Natural killer cell treated with Interleukin-12 subunit alpha and Interleukin-12 subunit beta and Interleukin-15 and Interleukin-18, amount 100 ng/mL, for 72 hours (primary cell): ENCODE results near the gene TIMM23. TPM values are rescaled to one million over a fixed set of nuclear protein-coding genes. Genes with fewer than 3 reads are reported as not detected.
"Not testable (repeated sequence)": the region's sequence is repeated elsewhere in the genome, so short reads cannot be mapped to it uniquely, and the experiment has no call there.

Experiments used
- ATAC-seq, 2 donors: fragments of 150-1000 bp; cut with Tn5 transposase in 1 of 2; sonication (Bioruptor Pico), chemical (Tn5 transposase) in 1 of 2; 2 replicates each; pipeline ENCODE4 v1.10.0; 2021
- DNase-seq: peaks from one replicate; pipeline ENCODE4 v3.0.0; 2022; ENCODE audit warnings: low spot score
- H3K27ac Mint-ChIP-seq, 2 donors: 1 replicate in 1 of 2; 2 replicates in 1 of 2; pipeline ENCODE4 v1.8.0; 2022; ENCODE audit warnings: mixed read lengths in 2 of 2, mild to moderate bottlenecking in 1 of 2, moderate library complexity in 1 of 2
- H3K27me3 Mint-ChIP-seq, 2 donors: 1 replicate in 1 of 2; 2 replicates in 1 of 2; pipeline ENCODE4 v1.8.0; 2022; ENCODE audit warnings: mixed read lengths in 2 of 2
- H3K36me3 Mint-ChIP-seq: one replicate; pipeline ENCODE4 v1.8.0; 2022; ENCODE audit warnings: mixed read lengths
- H3K4me1 Mint-ChIP-seq, 2 donors: 1 replicate in 1 of 2; 2 replicates in 1 of 2; pipeline ENCODE4 v1.8.0; 2022; ENCODE audit warnings: low read depth in 2 of 2, mixed read lengths in 2 of 2, mild to moderate bottlenecking in 1 of 2
- H3K4me3 Mint-ChIP-seq: one replicate; pipeline ENCODE4 v1.8.0; 2022; ENCODE audit warnings: mixed read lengths
- H3K9me3 Mint-ChIP-seq: 2 replicates; pipeline ENCODE4 v1.8.0; 2022; ENCODE audit warnings: mixed read lengths
- total RNA-seq, 2 donors: library from RNA; stranded (reverse); gene quantifications; one replicate each; pipeline ENCODE4 v1.2.3, GENCODE V29; 2022

Gene TIMM23
- total RNA-seq, 2 donors from 2014 or later = 71.6 to 80.1 TPM

DNA sequence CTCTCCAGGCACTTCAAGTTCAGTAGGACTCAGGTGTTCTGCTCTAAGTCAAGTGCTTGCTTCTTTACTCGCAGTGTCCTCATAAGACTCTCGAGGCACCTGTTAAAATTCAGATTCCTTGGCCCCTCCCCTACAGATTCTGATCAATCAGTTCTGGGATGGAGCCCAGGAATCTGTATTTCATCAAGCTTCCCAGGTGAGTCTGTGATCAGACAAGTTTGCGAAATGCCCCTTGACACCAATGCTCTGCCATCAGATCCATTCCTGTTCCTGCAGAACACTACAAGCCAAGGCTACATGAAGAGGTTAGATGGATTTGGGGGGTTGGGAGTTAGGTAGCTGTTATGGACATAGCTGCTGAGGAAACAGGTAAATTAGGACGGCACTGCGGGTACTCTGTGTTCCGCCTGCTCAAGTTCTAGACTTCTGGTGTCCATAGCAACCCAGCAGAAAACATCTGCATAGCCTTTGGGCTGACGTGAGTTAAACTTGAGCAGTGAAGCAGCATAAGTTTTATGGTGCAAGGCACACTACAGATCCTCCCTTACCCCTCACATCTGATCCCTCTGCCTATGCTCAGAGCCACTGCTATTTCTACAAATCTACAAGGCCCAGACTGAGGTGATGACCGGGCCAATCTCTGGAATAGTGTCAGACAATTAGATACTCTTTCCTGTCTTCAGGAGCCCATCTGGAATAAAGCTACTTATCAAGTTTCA is 65.0 kb downstream of the TIMM23 start:
- no peak for DNase-seq

DNA sequence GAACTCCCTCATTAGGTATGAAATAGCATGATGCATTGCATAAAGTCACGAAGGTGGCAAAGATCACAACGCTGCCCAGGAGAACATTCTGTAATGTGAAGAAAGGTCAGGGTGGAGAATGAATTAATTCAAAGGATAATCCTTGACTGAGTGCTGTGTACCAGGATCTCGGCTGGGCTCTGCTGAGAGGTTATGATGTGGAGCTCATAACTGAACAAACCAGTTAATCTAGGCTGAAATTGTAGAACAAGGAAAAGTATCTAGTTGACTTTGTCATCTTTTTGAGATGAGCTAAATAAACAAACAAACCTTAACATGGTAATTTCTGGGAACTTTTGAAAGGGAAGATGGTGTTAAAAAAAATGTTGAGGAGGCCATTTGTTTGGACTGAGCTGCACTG is 67.7 kb downstream of the TIMM23 start:
- Mint-ChIP-seq H3K36me3 (no peaks in the 10 kb centered on the region), H3K4me1 (no peaks in the 10 kb centered on the region), H3K27me3 (peaks cover 5 to 8% of the 10 kb centered on the region in 2 donors), H3K9me3 (no peaks in the 10 kb centered on the region), H3K4me3 (no peak overlapping the region), H3K27ac (no peak overlapping the region)
- ATAC-seq (no peak), DNase-seq (no peak)

More for the DNA sequence above, 65.0 kb downstream of the TIMM23 start:
- H3K27me3 Mint-ChIP-seq = peaks cover 0 to 8% of the 10 kb centered on the region in 2 donors
- H3K36me3 Mint-ChIP-seq = no peaks in the 10 kb centered on the region
- H3K4me3 Mint-ChIP-seq = no peak overlapping the region
- H3K4me1 Mint-ChIP-seq = no peaks in the 10 kb centered on the region
- H3K27ac Mint-ChIP-seq = no peak overlapping the region
- ATAC-seq = no peak
- H3K9me3 Mint-ChIP-seq = no peaks in the 10 kb centered on the region

- H3K27ac Mint-ChIP-seq = no peak overlapping the region
- DNase-seq = no peak
- H3K27me3 Mint-ChIP-seq = peaks cover 0 to 5% of the 10 kb centered on the region in 2 donors
- ATAC-seq = no peak
- no peaks in the 10 kb centered on the region for H3K36me3 Mint-ChIP-seq
- no peak overlapping the region for H3K4me3 Mint-ChIP-seq
- H3K4me1 Mint-ChIP-seq = no peaks in the 10 kb centered on the region
- no peaks in the 10 kb centered on the region for H3K9me3 Mint-ChIP-seq
Measured at GRCh38 chr10:46042527-46042926, 70.2 kb downstream of the TIMM23 start.

DNA sequence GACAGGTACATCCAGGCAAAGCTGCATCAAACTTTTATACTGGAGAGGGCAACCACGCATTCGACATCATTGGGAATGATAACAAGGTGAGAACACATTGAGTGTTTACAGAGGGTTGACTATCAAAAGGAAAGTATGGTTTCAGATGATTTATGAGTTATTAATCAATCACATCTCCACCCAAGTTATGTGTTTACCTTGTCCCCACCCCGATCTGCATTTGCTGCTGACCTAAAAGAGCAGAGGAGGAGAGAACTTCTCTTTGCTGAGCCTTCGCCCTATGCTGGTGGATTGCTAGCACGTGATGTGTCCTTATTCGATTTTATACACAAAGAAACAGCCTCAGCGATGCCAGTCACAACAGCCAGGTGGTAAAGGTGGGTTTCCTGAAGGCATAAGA is 74.0 kb downstream of the TIMM23 start, which contains the start of gene MSMB:
Gene MSMB, minus strand, starts transcription at position 9 of the 400 bp plus-strand sequence. CDS start 32 bp downstream, outside the sequence.
- ATAC-seq = no peak

DNA sequence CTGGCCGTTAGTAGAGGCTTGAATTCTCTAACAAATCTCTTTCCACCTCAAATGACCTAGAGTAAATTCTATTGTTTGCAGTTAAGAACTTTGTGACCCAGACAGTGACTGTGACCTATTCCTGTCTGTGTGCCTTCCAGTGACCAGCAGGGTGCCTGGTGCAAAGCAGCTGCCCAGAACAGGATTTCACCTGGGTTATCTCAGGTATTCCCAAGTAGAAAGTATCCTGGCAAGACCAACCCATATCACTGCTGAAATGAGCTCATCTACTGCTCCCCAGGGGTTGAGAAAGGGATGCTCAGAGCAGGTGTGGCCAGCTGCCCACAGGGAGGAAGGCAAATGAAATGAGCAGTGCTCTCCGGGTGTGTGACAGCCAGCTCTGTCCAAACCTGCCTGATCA is 75.9 kb downstream of the TIMM23 start:
- ATAC-seq (no peak), DNase-seq (no peak)
- Mint-ChIP-seq H3K4me3 (no peak overlapping the region), H3K27ac (no peak overlapping the region), H3K4me1 (no peaks in the 10 kb centered on the region), H3K9me3 (no peaks in the 10 kb centered on the region), H3K36me3 (no peaks in the 10 kb centered on the region), H3K27me3 (peaks cover 11 to 19% of the 10 kb centered on the region in 2 donors)

More for the DNA sequence above, 74.0 kb downstream of the TIMM23 start, which contains the start of gene MSMB:
- H3K27ac Mint-ChIP-seq = no peak within 1 kb of the TSS
- no peak for DNase-seq
- H3K4me3 Mint-ChIP-seq = no peak within 1 kb of the TSS
- H3K9me3 Mint-ChIP-seq = no peaks in the 10 kb centered on the region
- H3K36me3 Mint-ChIP-seq = no peaks in the 10 kb centered on the region
- H3K27me3 Mint-ChIP-seq = peaks cover under 1 to 9% of the 10 kb centered on the region in 2 donors
- H3K4me1 Mint-ChIP-seq = no peaks in the 10 kb centered on the region

- H3K4me3 Mint-ChIP-seq, H3K4me1 Mint-ChIP-seq, H3K36me3 Mint-ChIP-seq, H3K9me3 Mint-ChIP-seq, ATAC-seq, H3K27ac Mint-ChIP-seq, DNase-seq: not testable (repeated sequence)
- peaks cover 14 to 15% of the 10 kb centered on the region in 2 donors for H3K27me3 Mint-ChIP-seq
Measured at GRCh38 chr10:46049497-46049831, 77.2 kb downstream of the TIMM23 start.

- H3K9me3 Mint-ChIP-seq = no peaks in the 10 kb centered on the region
- no peak for ATAC-seq
- no peak for DNase-seq
- H3K27me3 Mint-ChIP-seq = peaks cover 15 to 18% of the 10 kb centered on the region in 2 donors
- no peak overlapping the region for H3K4me3 Mint-ChIP-seq
- peaks cover 6 to 7% of the 10 kb centered on the region in 2 donors for H3K4me1 Mint-ChIP-seq
- no peaks in the 10 kb centered on the region for H3K36me3 Mint-ChIP-seq
- no peak overlapping the region for H3K27ac Mint-ChIP-seq
Measured at GRCh38 chr10:46050941-46051623, 78.8 kb downstream of the TIMM23 start.

- DNase-seq (no peak), ATAC-seq (no peak)
- no peak overlapping the region for H3K4me3 Mint-ChIP-seq
- H3K4me1 Mint-ChIP-seq = peaks cover 6 to 7% of the 10 kb centered on the region in 2 donors
- H3K27me3 Mint-ChIP-seq = peaks cover 15 to 23% of the 10 kb centered on the region in 2 donors
- H3K9me3 Mint-ChIP-seq = peaks cover under 1% of the 10 kb centered on the region
- peaks cover 6% of the 10 kb centered on the region for H3K36me3 Mint-ChIP-seq
- H3K27ac Mint-ChIP-seq = no peak overlapping the region
Measured at GRCh38 chr10:46052057-46052790, 79.9 kb downstream of the TIMM23 start.

DNA sequence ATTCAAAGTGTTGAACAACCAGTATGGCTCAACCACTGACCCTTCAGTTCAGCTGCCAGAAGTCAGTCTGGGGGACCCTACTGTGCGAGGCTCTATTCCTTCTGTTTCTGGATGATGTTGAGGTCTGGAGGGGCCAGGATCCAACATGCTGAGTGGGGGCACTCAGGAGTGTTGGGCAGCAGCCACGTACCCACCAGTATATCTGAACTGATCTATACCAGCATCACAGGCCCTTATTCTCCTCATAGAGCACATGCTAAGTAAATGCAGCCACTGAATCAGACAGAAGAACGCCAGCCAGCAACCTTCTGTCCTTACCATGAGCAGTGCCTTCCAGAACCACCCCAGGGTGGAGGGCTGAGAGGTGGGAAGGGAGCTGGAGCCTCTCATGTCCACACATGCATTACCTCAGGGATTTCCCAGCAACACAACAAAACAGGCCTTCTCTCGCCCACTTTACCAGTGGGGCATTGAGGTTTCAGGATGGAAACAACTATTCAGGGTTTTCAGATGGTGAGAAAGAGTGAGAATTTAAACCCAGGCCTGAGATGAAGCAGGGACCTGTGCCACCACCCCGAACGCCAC is 80.6 kb downstream of the TIMM23 start:
- ATAC-seq (no peak), DNase-seq (no peak)
- peaks cover 6 to 7% of the 10 kb centered on the region in 2 donors for H3K4me1 Mint-ChIP-seq
- peaks cover 15 to 25% of the 10 kb centered on the region in 2 donors for H3K27me3 Mint-ChIP-seq
- peaks cover 4% of the 10 kb centered on the region for H3K9me3 Mint-ChIP-seq
- H3K27ac Mint-ChIP-seq = no peak overlapping the region
- no peak overlapping the region for H3K4me3 Mint-ChIP-seq
- H3K36me3 Mint-ChIP-seq = peaks cover 10% of the 10 kb centered on the region

Other genes starting within 250 kb of the TIMM23 start
- gene WASHC2C, start 245.2 kb upstream of the TIMM23 start, total RNA-seq = 10 to 100 TPM; 24.4 to 39.4 TPM
- gene AGAP4, start 125.0 kb upstream of the TIMM23 start, total RNA-seq = 10 to 100 TPM; 25.8 to 47.9 TPM
- 100 to 1,000 TPM; 101 to 129 TPM for gene NCOA4, start 58.1 kb downstream of the TIMM23 start, total RNA-seq
- gene MSMB, start 73.8 kb downstream of the TIMM23 start, total RNA-seq = not detected